Measurements from ENCODE around the gene SYT7. TPM values are rescaled to one million over a fixed set of nuclear protein-coding genes. Genes with fewer than 3 reads are reported as not detected.

SYT7 gene
- total RNA-seq, 1 donor from 2014 or later = 7.6 TPM

DNA sequence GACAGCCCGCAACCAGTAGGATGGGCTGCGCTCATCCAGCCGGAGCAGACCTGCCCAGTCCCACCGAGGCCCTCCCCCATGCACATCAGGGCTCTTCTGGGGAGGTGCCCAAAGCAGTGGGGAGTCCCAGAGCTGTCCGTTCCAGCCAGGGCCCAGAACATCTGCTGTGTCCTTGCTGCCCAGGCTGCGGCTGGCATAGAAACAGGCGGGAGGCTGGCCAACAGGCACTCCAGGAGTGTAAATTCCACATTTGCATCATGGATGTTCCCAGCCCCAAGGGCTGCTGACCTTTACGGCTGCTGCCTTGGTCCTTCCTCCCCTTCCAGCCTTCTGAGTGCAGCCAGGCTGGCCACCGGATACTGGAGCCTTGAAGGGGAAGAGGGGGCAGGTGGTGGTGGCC, 30.0 kb upstream of the SYT7 start:
- TF ChIP-seq, protein P1, sequence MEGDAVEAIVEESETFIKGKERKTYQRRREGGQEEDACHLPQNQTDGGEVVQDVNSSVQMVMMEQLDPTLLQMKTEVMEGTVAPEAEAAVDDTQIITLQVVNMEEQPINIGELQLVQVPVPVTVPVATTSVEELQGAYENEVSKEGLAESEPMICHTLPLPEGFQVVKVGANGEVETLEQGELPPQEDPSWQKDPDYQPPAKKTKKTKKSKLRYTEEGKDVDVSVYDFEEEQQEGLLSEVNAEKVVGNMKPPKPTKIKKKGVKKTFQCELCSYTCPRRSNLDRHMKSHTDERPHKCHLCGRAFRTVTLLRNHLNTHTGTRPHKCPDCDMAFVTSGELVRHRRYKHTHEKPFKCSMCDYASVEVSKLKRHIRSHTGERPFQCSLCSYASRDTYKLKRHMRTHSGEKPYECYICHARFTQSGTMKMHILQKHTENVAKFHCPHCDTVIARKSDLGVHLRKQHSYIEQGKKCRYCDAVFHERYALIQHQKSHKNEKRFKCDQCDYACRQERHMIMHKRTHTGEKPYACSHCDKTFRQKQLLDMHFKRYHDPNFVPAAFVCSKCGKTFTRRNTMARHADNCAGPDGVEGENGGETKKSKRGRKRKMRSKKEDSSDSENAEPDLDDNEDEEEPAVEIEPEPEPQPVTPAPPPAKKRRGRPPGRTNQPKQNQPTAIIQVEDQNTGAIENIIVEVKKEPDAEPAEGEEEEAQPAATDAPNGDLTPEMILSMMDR (IDR thresholded peaks at IDR 0.05; ENCODE audit: unreplicated experiment) = no peak
- no peaks in the 10 kb centered on the region for H3K27me3 Mint-ChIP-seq (ENCODE audit: low read depth)
- DNase-seq (ENCODE audit: low spot score in 2 of 2, unreplicated experiment in 2 of 2) = no peak
- H3K9me3 Mint-ChIP-seq = peaks cover 5% of the 10 kb centered on the region
- H3K36me3 Mint-ChIP-seq = no peaks in the 10 kb centered on the region
- H3K27ac Mint-ChIP-seq = no peak overlapping the region
- no peak overlapping the region for H3K4me3 Mint-ChIP-seq
- H3K4me1 Mint-ChIP-seq = peaks cover 22% of the 10 kb centered on the region

DNA sequence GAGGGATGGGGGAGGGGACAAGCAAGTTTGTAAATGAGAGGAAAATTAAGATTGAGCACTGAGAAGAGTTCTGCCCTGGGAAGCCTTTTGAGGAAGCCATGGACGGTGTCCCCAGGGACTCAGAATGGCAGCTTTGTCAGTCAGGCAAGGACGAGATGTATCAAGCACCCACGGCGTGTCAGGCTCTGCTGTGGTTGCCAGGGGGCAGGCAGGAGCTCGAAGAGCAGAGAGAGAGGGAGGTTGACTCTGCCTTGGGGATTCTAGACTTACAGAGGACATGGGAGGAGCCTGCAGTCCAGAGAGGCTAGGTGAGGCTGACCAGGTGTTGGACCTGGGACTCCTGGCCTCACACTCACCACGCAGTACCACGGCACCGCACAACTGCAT, 29.1 kb upstream of the SYT7 start:
- Mint-ChIP-seq H3K9me3 (peaks cover 5% of the 10 kb centered on the region), H3K27ac (no peak overlapping the region), H3K4me3 (no peak overlapping the region), H3K4me1 (peaks cover 22% of the 10 kb centered on the region), H3K36me3 (no peaks in the 10 kb centered on the region), H3K27me3 (ENCODE audit: low read depth) (no peaks in the 10 kb centered on the region)
- TF ChIP-seq, protein P1 (IDR thresholded peaks at IDR 0.05; ENCODE audit: unreplicated experiment) = no peak
- no peak for DNase-seq (ENCODE audit: low spot score in 2 of 2, unreplicated experiment in 2 of 2)

DNA sequence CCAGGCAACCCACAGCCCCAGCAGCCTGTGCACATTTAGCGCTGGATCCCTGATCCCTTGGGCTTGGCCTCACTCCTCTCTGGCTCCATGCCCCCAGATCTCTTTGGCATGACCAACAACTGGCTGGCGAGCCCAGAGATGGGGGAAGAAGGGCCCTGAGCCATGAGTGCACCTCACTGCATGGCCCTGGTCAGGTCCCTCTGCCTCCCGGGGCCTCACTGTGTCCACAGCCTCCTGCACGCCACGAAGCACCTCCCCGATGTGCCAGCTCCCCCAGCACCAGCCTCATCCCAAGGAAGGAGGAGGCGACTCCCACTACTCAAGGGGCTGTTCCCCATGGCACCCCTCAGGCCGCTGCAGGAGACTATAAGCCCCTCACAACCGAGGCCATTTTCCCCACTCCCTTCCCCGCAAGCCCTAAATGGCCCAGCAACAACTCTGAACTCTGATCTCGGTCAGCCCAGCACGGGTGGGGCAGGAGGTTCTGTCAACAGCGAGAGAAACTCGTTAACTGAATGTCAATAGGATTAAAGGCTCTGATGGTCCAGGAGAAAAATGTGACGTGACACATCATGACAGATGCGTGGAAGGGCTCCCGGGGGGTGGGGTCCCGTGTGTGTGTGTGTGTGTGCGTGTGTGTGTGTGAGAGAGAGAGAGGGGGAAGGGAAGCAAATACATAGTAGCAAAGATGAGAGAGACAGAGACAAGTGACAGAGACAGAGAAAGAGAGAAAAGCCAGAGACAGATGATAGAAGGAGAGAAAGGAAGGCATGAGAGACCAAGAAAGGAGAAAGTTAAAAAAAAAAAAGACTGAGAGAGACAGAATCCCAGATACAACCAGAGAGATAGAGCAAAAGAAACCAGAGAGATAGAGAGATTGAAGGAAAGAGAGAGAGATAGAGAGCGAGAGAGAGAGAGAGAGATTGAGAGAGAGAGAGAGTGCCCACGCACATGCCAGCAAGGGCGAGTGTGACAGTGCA, 28.4 kb upstream of the SYT7 start:
- H3K36me3 Mint-ChIP-seq = no peaks in the 10 kb centered on the region
- TF ChIP-seq, protein P1 (IDR thresholded peaks at IDR 0.05; ENCODE audit: unreplicated experiment) = no peak
- no peak for DNase-seq (ENCODE audit: low spot score in 2 of 2, unreplicated experiment in 2 of 2)
- no peak overlapping the region for H3K4me3 Mint-ChIP-seq
- H3K27me3 Mint-ChIP-seq (ENCODE audit: low read depth) = no peaks in the 10 kb centered on the region
- H3K9me3 Mint-ChIP-seq = peaks cover 5% of the 10 kb centered on the region
- H3K4me1 Mint-ChIP-seq = peaks cover 21% of the 10 kb centered on the region
- no peak overlapping the region for H3K27ac Mint-ChIP-seq

DNA sequence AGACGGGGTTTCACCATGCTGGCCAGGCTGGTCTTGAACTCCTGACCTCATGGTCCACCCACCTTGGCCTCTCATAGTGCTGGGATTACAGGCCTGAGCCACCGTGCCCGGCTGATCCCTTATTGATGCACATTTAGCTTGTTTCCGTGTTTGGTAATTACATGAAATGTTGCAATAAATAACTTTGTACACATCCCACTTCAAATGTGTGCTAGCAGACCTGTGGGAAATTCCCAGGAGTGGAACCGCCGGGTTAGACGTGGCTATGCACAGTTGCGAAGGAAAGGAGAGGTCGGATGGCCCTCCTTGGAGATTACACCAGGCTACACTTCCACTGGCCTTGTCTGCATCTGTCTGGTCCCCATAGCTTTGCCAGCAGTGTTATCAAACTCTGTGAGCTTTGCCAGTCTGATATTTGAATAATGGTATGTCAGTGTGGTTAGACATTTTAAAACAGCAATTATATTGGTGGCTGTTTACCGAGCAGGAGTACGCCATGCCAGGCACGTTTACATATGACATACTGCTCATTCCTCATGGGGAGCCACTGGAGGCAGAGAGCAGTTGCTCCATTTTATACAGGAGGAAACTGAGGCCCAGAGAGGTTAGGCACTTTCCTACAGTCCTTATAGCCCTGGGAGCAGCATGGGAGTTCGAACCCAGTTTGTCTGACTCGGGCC, 27.2 kb upstream of the SYT7 start:
- Mint-ChIP-seq H3K27me3 (ENCODE audit: low read depth) (no peaks in the 10 kb centered on the region), H3K9me3 (peaks cover 5% of the 10 kb centered on the region), H3K36me3 (no peaks in the 10 kb centered on the region), H3K27ac (peak overlapping the region; percentile 60), H3K4me1 (peaks cover 21% of the 10 kb centered on the region), H3K4me3 (no peak overlapping the region)
- TF ChIP-seq, protein P1 (IDR thresholded peaks at IDR 0.05; ENCODE audit: unreplicated experiment) = no peak
- no peak for DNase-seq (ENCODE audit: low spot score in 2 of 2, unreplicated experiment in 2 of 2)

DNA sequence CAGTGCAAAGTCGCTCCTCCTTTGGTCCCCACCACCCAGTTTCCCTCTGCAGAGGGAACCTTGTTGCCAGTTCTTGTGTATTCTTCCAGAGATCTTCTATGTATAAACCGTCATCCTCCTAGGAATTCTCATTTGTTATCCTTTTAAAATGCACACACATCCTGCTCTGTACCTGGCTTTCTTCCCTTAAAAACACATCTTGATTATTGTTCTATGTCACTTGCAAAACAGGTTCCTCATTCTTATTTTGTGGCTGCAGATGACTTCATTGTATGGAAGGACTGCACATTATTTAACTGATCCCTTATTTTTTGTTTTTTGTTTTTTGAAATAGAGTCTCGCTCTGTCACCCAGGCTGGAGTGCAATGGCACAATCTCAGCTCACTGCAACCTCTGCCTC, 26.6 kb upstream of the SYT7 start:
- TF ChIP-seq, protein P1 (IDR thresholded peaks at IDR 0.05; ENCODE audit: unreplicated experiment) = no peak
- peaks cover 21% of the 10 kb centered on the region for H3K4me1 Mint-ChIP-seq
- no peak for DNase-seq (ENCODE audit: low spot score in 2 of 2, unreplicated experiment in 2 of 2)
- H3K27me3 Mint-ChIP-seq (ENCODE audit: low read depth) = no peaks in the 10 kb centered on the region
- peak overlapping the region; percentile 6 for H3K27ac Mint-ChIP-seq
- H3K9me3 Mint-ChIP-seq = peaks cover 5% of the 10 kb centered on the region
- H3K4me3 Mint-ChIP-seq = no peak overlapping the region
- no peaks in the 10 kb centered on the region for H3K36me3 Mint-ChIP-seq

Measured in mesothelial cell of epicardium (in vitro differentiated cells).